ENCODE measurements around the gene ABCC1.
"Not testable (repeated sequence)": the region's sequence is repeated elsewhere in the genome, so short reads cannot be mapped to it uniquely, and the experiment has no call there.

Gene ABCC1

GRCh38 chr16:15949210-15950160 lies at the start of gene ABCC1:
ABCC1 (plus strand) TSS chr16:15949616; CDS start chr16:15949752, 136 bp downstream.
- no peak for DNase-seq

DNA sequence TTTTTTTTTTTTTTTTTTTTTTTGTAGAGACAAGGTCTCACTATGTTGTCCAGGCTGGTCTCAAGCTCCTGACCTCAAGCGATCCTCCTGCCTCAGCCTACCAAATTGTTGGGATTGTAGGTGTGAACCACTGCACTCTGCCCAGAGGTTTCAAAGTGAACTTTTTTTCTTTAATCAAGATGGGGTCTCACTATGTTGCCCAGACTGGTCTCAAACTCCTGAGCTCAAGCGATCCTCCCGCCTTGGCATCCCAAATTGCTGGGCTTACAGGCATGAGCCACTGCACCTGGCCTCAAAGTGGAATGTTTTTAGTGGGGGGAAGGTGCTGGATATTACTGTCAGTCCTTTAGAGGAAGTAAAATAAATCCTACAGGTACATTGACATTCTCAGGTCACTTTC lies 49.1 kb upstream of the ABCC1 start:
- no peak for DNase-seq

DNA sequence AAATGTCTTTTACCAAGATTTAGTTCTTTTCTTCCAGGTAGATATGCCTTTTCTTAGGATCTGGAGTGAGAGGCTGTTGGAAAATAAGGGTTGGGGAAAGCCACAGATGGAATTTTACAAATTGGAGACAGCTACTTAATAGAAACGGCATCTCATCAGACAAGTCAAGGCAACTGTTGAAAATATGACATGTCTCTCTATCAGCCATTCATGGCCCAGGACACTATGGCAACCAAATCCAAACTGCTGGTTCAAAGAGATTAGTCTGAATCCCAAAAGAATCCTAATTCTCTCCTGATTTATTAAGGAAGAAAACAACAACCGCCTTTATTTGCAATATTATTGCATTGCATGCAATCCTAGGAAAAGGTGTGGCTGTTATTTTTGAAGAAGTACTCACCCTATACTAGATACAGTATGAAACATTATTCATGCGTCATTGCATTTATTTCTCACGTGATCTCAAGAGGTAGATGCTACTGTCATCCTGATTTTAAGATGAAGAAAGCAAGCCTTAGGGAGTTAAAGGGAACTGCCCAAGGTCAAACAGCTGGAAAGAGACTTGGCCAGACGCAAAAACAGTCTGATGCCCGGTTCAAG lies 48.4 kb upstream of the ABCC1 start:
- no peak for DNase-seq

DNA sequence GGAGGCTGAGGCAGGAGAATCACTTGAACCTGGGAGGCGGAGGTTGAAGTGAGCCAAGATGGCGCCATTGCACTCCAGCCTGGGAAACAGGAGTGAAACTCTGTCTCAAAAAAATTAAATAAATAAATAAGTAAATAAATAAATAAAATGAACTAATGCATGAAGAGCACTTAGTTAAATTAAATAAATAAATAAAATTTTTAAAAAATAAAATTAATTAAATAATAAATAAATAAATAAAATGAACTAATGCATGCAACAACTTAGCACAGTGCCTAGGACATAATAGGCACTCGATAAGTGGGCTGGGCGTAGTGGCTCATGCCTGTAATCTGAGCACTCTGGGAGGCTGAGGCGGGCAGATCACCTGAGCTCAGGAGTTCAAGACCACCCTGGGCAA lies 45.5 kb upstream of the ABCC1 start:
- DNase-seq = no peak

DNA sequence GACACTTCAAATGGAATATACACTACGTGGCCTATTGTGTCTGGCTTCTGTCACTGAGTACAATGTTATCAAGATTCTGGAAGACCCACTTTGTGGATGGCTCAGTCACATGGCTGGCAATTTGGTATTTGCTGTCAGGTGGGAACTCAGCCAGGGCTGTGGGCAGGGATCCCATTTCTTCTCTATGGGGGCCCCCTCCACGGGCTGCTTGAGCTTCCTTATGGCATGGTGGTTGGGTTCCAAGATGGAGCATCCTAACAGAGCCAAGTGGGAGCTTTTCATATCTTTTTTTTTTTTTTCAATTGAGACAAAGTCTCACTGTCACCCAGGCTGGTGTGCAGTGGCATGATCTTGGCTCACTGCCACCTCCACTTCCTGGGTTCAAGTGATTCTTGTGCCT lies 43.0 kb upstream of the ABCC1 start:
- DNase-seq = no peak

DNA sequence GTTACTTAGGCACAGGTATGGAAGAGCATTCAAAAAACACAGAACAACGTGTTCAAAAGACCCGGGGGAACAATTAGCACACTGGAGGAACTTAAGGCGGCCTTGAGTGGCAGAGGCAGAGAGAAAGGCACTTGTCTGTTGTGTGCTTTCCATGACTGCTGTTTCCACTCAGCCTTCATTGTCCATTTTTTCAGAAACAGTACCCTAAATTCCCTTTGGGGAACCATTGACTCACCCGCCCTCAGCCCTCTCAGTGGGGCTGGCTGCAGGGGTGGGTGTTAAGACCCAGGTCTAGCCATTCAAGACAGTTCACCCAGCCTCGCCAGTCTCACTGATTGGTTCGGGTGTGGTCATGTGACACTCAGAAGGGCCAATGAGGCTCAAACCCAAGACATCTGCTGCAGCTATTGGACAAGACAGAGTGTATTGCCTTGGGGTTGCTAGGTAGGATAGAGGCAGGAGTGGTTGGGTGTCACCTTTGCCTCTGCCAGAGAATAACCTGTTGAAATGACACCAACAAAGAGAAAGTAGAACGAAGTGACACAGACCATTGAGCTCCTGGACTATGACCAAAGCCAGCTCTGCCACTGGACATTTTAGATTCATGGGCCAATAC lies 41.4 kb upstream of the ABCC1 start:
- no peak for DNase-seq

- no peak for DNase-seq
Observed at GRCh38 chr16:15911198-15911597, 38.2 kb upstream of the ABCC1 start.

DNA sequence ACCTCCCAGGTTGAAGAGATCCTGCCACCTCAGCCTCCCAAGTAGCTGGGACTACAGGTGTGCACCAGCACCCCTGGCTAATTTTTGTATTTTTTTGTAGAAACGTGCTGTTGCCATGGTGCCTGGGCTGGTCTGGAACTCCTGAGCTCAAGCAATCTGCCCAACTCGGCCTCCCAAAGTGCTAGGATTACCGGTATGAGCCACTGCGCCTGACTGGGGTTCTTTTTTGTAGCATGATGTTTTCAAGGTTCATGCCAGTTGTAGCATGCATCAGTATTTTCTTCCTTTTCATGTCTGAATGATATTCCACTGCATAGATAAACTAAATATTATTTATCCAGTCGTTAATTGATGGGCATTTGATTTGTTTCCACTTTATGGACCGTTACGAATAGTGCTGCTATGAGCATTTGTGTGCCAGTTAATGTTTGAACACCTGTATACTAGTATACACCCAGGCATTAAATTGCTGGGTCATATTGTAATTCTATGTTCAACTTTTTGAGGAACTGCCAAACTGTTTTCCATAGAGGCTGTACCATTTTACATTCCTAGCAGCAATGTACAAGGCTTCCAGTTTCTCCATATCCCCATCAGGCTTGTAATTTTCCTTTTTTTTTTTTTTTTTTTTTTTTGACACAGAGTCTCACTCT lies 36.2 kb upstream of the ABCC1 start:
- DNase-seq = no peak

DNA sequence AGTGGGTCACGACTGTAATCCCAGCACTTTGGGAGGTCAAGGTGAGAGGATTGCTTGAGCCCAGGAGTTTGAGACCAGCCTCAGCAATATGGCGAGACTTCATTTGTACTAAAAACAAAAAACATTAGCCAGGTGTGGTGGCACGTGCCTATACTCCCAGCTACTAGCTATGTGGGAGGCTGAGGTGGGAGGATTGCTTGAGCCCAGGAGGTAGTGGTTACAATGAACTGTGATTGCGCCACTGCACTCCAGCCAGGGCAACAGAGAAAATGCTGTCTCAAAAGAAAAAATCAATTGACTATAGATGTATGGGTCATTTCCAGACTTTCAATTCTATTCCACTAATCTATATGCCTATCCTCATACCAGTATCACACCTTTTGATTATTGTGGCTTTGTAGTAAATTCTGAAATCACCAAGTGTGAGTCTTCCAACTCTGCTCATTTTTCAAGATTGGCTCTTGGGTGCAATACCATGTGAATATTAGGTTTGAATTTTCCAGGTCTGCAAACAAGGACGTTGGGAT lies 33.8 kb upstream of the ABCC1 start:
- DNase-seq = no peak

GRCh38 chr16:15916323-15916722 lies 33.1 kb upstream of the ABCC1 start:
- no peak for DNase-seq

DNA sequence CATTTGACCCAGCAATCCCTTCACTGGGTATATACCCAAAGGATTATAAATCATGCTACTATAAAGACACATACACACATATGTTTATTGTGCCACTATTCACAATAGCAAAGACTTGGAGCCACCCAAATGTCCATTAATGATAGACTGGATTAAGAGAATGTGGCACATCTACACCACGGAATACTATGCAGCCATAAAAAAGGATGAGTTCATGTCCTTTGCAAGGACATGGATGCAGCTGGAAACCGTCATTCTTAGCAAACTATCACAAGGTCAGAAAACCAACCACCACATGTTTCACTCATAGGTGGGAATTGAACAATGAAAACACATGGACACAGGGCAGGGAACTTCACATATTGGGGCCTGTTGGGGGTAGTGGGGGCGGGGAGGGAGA lies 31.1 kb upstream of the ABCC1 start:
- DNase-seq = not testable (repeated sequence)

- no peak for DNase-seq
Observed at GRCh38 chr16:15919331-15919730, 30.1 kb upstream of the ABCC1 start.

GRCh38 chr16:15924996-15925395 lies 24.4 kb upstream of the ABCC1 start:
- no peak for DNase-seq

GRCh38 chr16:15925631-15926030 lies 23.8 kb upstream of the ABCC1 start:
- DNase-seq = no peak

- no peak for DNase-seq
Observed at GRCh38 chr16:15928261-15929104, 20.9 kb upstream of the ABCC1 start.

- DNase-seq = no peak
Observed at GRCh38 chr16:15932939-15933338, 16.5 kb upstream of the ABCC1 start.

DNA sequence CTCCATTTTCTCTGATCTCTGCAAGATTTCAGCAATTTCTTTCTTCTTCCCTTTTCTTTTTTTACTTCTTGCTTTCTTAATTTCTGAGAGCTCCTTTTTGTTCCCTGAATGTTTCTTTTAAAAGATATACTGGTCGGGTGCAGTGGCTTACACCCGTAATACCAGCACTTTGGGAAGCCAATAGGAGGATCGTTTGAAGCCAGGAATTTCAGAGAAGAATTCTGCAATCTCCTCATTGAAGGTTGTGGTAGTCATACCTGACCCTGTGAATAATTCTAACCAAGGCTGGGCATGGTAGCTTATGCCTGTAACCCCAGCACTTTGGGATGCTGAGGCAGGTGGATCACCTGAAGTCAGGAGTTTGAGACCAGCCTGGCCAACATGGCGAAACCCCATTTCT lies 15.6 kb upstream of the ABCC1 start:
- DNase-seq = no peak

GRCh38 chr16:15934991-15935390 lies 14.4 kb upstream of the ABCC1 start:
- no peak for DNase-seq

- not testable (repeated sequence) for DNase-seq
Observed at GRCh38 chr16:15936809-15937208, 12.6 kb upstream of the ABCC1 start.

DNA sequence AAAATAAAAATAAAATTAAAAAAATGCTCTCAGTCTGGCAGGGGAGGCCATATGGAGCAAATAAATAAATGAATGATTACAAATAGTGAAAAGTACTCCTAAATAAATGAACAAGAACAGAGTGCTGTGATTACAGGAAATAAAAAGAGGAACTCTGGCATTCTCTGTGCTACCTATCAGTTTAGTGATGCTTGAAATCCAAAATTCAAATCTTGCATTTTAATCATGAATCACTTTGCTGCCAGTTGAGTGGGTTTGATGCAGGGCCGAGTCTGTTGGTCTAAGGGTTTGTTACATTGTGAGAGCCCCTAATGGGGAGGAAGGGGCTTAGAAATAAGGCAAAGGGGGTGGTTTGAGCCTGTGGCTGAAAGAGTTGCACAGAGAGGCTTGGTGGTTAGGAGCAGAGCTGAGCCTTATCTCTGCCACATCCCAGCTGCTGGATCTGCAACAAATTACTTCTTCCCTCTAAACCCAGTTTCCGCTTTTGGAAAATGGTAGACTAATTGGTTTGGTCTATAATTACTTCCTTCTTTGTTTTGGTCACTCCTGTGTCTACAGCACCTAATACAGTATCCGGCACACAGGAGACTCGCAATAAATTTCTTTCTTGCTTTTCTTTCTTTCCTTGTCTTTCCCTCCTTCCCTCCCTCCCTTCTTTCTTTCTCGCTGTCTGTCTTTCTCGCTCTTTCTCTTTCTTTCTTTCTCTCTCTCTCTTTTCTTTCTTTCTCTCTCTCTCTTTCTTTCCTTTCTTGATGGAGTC lies 6.3 kb upstream of the ABCC1 start:
- DNase-seq = no peak

All from NCI-H748 treated with DMSO at 0.1 percent for 48 hours (cell line).